GM04503 (cell line): ENCODE measurements around the gene UGT1A9.

Experiments used
- DNase-seq: peaks from one replicate; pipeline ENCODE4 v3.0.0-alpha.2; 2012; ENCODE audit warnings: low read depth

Gene UGT1A9

GRCh38 chr2:233796254-233796653 is 124.6 kb downstream of the UGT1A9 start:
- no peak for DNase-seq

GRCh38 chr2:233798335-233799086 is 126.8 kb downstream of the UGT1A9 start:
- DNase-seq: no peak

- DNase-seq: no peak
Observed at GRCh38 chr2:233799087-233799665, 127.5 kb downstream of the UGT1A9 start.

GRCh38 chr2:233799716-233800115 is 128.0 kb downstream of the UGT1A9 start:
- no peak for DNase-seq

GRCh38 chr2:233800208-233800607 is 128.5 kb downstream of the UGT1A9 start:
- no peak for DNase-seq

- no peak for DNase-seq
Observed at GRCh38 chr2:233801357-233802131, 129.8 kb downstream of the UGT1A9 start.

- DNase-seq: no peak
Observed at GRCh38 chr2:233802132-233802815, 130.6 kb downstream of the UGT1A9 start.

- DNase-seq: no peak
Observed at GRCh38 chr2:233803292-233803911, 131.7 kb downstream of the UGT1A9 start.

GRCh38 chr2:233803994-233804393 is 132.3 kb downstream of the UGT1A9 start:
- DNase-seq: no peak

GRCh38 chr2:233807215-233807865 is 135.6 kb downstream of the UGT1A9 start:
- DNase-seq: no peak

GRCh38 chr2:233807966-233808935 is 136.6 kb downstream of the UGT1A9 start:
- no peak for DNase-seq

GRCh38 chr2:233810385-233810784 is 138.7 kb downstream of the UGT1A9 start:
- DNase-seq: no peak

GRCh38 chr2:233811087-233811486 is 139.4 kb downstream of the UGT1A9 start:
- no peak for DNase-seq

- no peak for DNase-seq
Observed at GRCh38 chr2:233811732-233812131, 140.0 kb downstream of the UGT1A9 start.

GRCh38 chr2:233813236-233814055 is 141.7 kb downstream of the UGT1A9 start:
- DNase-seq: no peak

GRCh38 chr2:233814056-233814835 is 142.5 kb downstream of the UGT1A9 start:
- no peak for DNase-seq

GRCh38 chr2:233815861-233816260 is 144.2 kb downstream of the UGT1A9 start:
- DNase-seq: no peak

- no peak for DNase-seq
Observed at GRCh38 chr2:233816334-233816733, 144.6 kb downstream of the UGT1A9 start.

- no peak for DNase-seq
Observed at GRCh38 chr2:233816771-233817170, 145.1 kb downstream of the UGT1A9 start.
